GM10847 (cell line): ENCODE results near the gene DDX50.

ENCODE experiments used
- POLR2A ChIP-seq: IDR thresholded peaks from 2 replicates; pipeline ENCODE4 v1.6.1; 2011; ENCODE audit not compliant: insufficient read length; ENCODE audit errors: extremely low read depth

DDX50 gene

DNA sequence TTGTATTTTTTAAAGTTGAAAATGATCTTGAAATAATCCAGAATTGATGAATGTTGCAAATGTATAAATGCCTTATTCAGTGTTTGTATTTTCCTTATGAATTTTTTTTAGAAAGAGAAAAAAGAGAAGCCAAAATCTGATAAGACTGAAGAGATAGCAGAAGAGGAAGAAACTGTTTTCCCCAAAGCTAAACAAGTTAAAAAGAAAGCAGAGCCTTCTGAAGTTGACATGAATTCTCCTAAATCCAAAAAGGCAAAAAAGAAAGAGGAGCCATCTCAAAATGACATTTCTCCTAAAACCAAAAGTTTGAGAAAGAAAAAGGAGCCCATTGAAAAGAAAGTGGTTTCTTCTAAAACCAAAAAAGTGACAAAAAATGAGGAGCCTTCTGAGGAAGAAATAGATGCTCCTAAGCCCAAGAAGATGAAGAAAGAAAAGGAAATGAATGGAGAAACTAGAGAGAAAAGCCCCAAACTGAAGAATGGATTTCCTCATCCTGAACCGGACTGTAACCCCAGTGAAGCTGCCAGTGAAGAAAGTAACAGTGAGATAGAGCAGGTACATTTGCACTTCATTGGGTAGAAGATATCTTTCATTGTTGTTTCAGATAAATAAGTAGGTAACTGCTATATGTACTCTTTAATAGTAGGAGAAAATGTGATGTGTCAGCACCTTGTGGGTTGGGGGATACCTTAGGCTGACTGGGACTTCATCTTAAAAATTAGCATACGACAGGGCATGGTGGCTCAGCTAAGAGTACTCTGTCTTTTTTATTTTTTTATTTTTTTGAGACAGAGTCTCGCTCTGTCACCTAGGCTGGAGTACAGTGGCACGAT is 58.8 kb downstream of the DDX50 start:
- TF ChIP-seq POLR2A, result no peak

DNA sequence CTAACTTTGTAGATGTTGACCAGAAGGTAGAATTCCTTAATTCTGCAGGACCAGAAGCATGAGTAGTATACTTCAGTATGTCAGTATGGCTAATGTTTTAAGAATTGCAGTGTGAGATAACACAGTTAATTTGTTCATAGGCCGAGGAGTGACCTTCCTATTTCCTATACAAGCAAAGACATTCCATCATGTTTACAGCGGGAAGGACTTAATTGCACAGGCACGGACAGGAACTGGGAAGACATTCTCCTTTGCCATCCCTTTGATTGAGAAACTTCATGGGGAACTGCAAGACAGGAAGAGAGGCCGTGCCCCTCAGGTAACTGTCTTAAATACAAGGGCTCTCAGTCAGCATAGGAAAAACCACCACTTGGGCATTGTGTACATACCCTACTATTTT is 62.0 kb downstream of the DDX50 start:
- TF ChIP-seq POLR2A, result no peak

DNA sequence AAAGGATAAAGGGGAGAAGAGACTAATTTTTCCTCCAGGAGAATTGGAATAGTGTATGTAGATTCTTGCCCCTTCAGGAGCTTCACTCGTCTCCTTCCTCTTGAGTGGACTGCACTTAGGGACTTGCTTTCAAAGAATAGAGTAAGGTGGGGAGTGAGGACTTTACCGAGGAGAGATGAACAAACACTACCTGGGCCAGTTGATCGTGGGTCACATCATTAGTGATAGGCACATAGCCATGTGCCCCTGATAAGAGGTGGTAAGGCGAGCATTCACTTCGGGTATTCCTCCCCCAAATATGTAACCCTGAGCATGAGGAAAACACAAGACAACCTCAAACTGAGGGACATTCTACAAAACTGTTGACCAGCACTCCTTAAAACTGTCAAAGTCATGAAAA is 72.9 kb downstream of the DDX50 start:
- no peak for TF ChIP-seq POLR2A

DNA sequence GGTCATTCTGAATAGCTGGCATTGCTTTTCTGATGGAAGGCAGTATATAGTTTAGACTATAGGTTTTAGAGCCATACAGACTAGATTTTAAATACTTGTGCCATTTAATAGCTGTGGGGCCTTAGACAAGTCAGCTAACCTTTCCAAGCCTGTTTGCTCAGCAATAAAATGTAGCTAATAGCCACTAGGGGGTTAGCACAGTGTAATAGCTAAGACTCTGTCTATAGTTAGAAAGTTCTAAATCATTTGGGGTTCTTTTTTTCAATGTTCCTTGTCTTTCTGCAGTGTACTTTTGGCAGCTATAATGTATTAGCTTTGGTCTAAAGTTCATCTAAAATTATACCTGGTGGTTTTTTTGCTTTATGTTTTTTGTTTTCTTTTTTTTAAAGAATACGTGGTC is 80.0 kb downstream of the DDX50 start:
- no peak for TF ChIP-seq POLR2A

DNA sequence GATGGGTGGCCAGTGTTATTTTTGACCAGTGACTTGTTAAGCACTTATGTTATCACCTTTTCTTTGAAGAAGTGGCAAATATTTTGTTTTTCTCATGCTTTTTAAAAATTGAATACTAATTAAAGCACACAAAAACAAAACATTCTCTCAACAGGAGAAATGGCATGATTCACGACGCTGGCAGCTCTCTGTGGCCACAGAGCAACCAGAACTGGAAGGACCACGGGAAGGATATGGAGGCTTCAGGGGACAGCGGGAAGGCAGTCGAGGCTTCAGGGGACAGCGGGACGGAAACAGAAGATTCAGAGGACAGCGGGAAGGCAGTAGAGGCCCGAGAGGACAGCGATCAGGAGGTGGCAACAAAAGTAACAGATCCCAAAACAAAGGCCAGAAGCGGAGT is 81.3 kb downstream of the DDX50 start:
- TF ChIP-seq POLR2A, result no peak

DNA sequence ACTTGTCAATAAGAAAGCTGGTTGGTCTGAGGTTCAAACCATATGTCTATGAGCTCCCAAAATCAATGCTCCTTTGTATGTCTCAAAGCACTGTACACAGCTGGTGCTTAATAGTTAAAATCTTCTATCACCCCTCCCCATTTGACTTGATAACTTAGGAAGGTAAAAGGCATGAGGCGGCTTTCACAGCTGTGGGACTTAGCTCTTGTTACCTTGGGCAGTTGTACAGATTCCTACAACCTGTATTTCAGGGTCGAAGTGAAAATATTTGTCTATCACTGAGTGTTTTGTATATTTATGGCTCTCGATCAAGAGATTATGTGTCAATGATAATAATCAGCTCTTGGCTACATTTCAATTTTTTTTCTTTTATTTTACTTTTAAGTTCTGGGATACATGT is 86.5 kb downstream of the DDX50 start:
- no peak for TF ChIP-seq POLR2A

DNA sequence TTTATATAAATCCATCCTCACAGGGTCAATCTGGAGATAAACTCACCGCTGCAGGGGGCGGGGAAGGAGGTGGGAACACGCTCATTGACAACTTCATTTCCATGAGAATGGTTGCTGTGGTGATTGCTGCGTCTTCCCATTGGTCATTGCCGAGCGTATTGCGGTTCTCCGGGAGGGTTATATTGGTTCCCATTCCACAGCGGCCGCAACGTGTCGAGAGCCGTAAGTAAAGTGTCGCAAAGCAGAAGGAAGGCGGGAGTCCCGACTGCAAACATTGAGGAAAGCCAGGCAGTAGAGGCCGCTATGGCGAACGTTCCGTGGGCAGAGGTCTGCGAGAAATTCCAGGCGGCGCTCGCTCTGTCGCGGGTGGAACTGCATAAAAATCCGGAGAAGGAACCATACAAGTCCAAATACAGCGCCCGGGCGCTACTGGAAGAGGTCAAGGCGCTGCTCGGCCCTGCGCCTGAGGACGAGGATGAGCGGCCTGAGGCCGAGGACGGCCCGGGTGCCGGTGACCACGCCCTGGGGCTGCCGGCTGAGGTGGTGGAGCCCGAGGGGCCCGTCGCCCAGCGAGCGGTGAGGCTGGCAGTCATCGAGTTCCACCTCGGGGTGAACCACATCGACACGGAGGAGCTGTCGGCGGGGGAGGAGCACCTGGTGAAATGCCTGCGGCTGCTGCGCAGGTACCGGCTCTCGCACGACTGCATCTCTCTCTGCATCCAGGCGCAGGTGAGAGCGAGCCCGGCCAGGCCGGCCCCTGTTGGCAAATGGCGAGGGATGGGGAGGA is 87.6 kb downstream of the DDX50 start, which contains the start of gene KIFBP:
Gene KIFBP, plus strand, starts transcription at position 274 of the 787 bp plus-strand sequence. Its CDS starts 30 bp downstream, at position 304.
- peak; percentile 54 for TF ChIP-seq POLR2A

DNA sequence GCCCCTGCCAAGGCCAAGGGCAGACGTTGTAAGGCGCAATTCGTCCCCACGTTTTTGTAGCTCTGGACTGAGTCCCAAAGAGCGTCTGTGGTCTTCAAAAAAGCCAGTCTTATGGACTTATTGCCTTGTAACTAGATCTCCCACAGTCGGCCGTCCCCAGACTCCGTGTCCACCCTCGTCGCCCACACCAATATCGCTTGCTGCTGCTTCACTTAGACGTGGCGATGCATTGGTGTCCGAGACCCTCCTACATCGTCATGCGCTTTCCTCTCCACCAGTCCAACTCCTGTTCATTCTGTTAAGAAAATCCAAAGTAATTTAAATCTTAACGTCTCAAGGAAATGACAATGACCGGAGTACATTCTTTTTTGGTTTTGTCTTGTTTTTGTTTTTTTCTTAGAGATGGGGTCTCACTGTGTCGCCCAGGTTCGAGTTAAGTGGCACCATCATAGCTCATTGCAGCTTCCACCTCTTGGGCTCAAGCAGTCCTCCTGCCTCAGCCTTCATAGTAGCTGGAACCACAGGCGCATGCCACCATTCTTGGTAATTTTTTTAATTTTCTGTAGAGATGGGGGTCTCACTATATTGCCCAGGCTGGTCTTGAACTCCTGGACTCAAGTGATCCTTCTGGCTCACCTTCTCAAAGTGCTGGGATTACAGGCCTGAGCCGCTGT is 88.3 kb downstream of the DDX50 start:
- no peak for TF ChIP-seq POLR2A

DNA sequence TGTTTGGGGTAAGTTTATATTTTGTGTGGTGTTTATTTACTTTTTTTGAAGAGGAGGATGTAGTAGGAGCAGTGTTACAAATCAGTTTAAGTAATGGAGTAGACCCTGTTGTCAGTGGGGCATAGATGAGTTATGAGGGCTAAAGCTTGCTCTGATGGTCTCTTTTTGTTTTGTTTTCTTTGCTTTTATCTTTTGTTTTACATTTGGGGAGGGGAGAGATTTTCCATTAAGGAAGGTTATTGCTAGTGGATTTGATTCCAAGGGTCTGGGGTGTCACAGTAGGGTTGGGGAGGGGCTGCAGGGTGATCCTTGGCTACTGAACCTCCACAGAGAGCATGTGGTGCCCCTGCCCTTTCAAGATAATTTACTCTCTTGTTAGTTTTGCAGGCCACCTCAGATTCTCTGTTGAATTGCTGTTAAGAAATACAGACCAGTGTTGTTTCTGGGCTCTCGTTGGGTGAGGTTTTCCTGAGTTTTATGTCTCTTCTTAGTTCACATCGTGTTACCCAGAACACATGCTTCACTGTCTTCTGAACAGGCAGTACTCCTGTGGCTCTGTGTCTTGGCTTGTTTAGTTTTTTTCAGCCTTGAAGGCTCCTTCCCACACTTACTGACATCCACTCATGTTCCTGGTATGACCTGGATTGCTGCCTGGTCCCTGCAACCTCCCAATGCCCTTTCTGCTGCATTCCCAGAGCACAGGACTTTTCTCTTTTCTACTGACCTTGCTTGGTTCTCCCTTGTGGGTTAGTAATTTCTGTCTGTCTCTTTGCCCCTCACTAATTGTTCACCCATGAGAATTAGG is 91.7 kb downstream of the DDX50 start:
- no peak for TF ChIP-seq POLR2A
